Neural progenitor cell (in vitro differentiated cells): ENCODE results near the gene NARF. TPM values are rescaled to one million over a fixed set of nuclear protein-coding genes. Genes with fewer than 3 reads are reported as not detected.

ENCODE experiments used
- DNase-seq: peaks from one replicate; pipeline ENCODE4 v3.0.0-alpha.2; 2016; ENCODE audit warnings: low spot score
- H2AFZ ChIP-seq: fragments of 200-600 bp; sonication (generic); replicated peaks from 2 replicates; pipeline ENCODE4 v1.6.1; 2016; ENCODE audit warnings: antibody characterized with exemption
- H3F3A ChIP-seq: fragments of 200-600 bp; sonication (generic); 2 replicates; pipeline ENCODE4 v1.6.1; 2016; ENCODE audit warnings: antibody characterized with exemption, low read depth
- H3K27ac ChIP-seq: fragments of 200-600 bp; sonication (generic); 2 replicates; pipeline ENCODE4 v1.5.1; 2016; ENCODE audit warnings: mild to moderate bottlenecking
- H3K27me3 ChIP-seq: fragments of 200-600 bp; sonication (generic); 2 replicates; pipeline ENCODE4 v1.6.1; 2016; ENCODE audit warnings: mild to moderate bottlenecking, moderate library complexity
- H3K36me3 ChIP-seq: fragments of 200-600 bp; sonication (generic); 2 replicates; pipeline ENCODE4 v1.5.1; 2016
- H3K4me1 ChIP-seq: fragments of 200-600 bp; sonication (generic); 2 replicates; pipeline ENCODE4 v1.6.1; 2016; ENCODE audit warnings: mixed run types
- H3K4me2 ChIP-seq: fragments of 200-600 bp; sonication (generic); 2 replicates; pipeline ENCODE4 v1.6.1; 2016
- H3K4me3 ChIP-seq: fragments of 200-600 bp; sonication (generic); 2 replicates; pipeline ENCODE4 v1.5.1; 2016
- H3K79me2 ChIP-seq: fragments of 200-600 bp; sonication (generic); 2 replicates; pipeline ENCODE4 v1.6.1; 2016; ENCODE audit warnings: low read depth
- H3K9ac ChIP-seq: fragments of 200-600 bp; sonication (generic); 2 replicates; pipeline ENCODE4 v1.6.1; 2016
- H3K9me3 ChIP-seq: fragments of 200-600 bp; sonication (generic); 2 replicates; pipeline ENCODE4 v1.5.1; 2016; ENCODE audit warnings: low read depth
- H4K20me1 ChIP-seq: fragments of 200-600 bp; sonication (generic); 2 replicates; pipeline ENCODE4 v1.6.1; 2016; ENCODE audit warnings: low read depth
- H3K27ac Mint-ChIP-seq: 3 replicates; pipeline ENCODE4 v1.8.0; 2021; ENCODE audit warnings: mixed read lengths
- H3K27me3 Mint-ChIP-seq: 2 replicates; pipeline ENCODE4 v1.8.0; 2022; ENCODE audit warnings: low read depth, mild to moderate bottlenecking, inconsistent platforms, moderate library complexity, mixed read lengths; ENCODE audit not compliant: insufficient read depth
- H3K36me3 Mint-ChIP-seq: 3 replicates; pipeline ENCODE4 v1.8.0; 2021; ENCODE audit warnings: mixed read lengths
- H3K4me1 Mint-ChIP-seq: 3 replicates; pipeline ENCODE4 v1.8.0; 2021; ENCODE audit warnings: mixed read lengths
- H3K4me3 Mint-ChIP-seq: 3 replicates; pipeline ENCODE4 v1.8.0; 2021; ENCODE audit warnings: mild to moderate bottlenecking, moderate library complexity, mixed read lengths
- H3K9me3 Mint-ChIP-seq: 3 replicates; pipeline ENCODE4 v1.8.0; 2020; ENCODE audit warnings: mixed read lengths
- CTCF ChIP-seq: fragments of 200-600 bp; sonication (generic); IDR thresholded peaks from 2 replicates; pipeline ENCODE4 v1.5.1; 2017; ENCODE audit warnings: antibody characterized with exemption, mild to moderate bottlenecking
- EZH2 ChIP-seq: fragments of 200-600 bp; sonication (generic); IDR thresholded peaks from 2 replicates; pipeline ENCODE4 v1.6.1; 2017; ENCODE audit warnings: antibody characterized with exemption, mild to moderate bottlenecking, moderate library complexity
- EZH2phosphoT487 ChIP-seq: fragments of 200-600 bp; sonication (generic); IDR thresholded peaks from 2 replicates; pipeline ENCODE4 v1.6.1; 2017; ENCODE audit warnings: antibody characterized with exemption
- total RNA-seq: library from RNA; depleted of rRNA; stranded (reverse); fragments of >200 nt; gene quantifications from 2 replicates; pipeline ENCODE4 v1.2.3, GENCODE V29; 2015; ENCODE audit warnings: low replicate concordance

Gene NARF
- total RNA-seq, 1 donor from 2014 or later: 166 TPM

GRCh38 chr17:82438401-82439193 lies 19.9 kb upstream of the NARF start:
- no peaks in the 10 kb centered on the region for H3K4me1 ChIP-seq
- peaks cover 7% of the 10 kb centered on the region for H3K4me1 Mint-ChIP-seq
- no peaks in the 10 kb centered on the region for H3K36me3 ChIP-seq
- no peak overlapping the region for H3K27ac ChIP-seq
- H3F3A ChIP-seq: peaks cover 4% of the 10 kb centered on the region
- H3K9ac ChIP-seq: no peak overlapping the region
- DNase-seq: no peak
- H3K27me3 Mint-ChIP-seq: peaks cover 6% of the 10 kb centered on the region
- H3K9me3 Mint-ChIP-seq: no peaks in the 10 kb centered on the region
- H3K79me2 ChIP-seq: no peaks in the 10 kb centered on the region
- H3K4me3 Mint-ChIP-seq: no peak overlapping the region
- no peaks in the 10 kb centered on the region for H4K20me1 ChIP-seq
- H3K36me3 Mint-ChIP-seq: peaks cover 4% of the 10 kb centered on the region
- no peaks in the 10 kb centered on the region for H3K9me3 ChIP-seq
- H3K4me3 ChIP-seq: no peak overlapping the region
- TF ChIP-seq CTCF: no peak
- no peak for TF ChIP-seq EZH2
- no peak for TF ChIP-seq EZH2phosphoT487
- no peak overlapping the region for H2AFZ ChIP-seq
- H3K4me2 ChIP-seq: no peak overlapping the region
- H3K27me3 ChIP-seq: no peaks in the 10 kb centered on the region
- H3K27ac Mint-ChIP-seq: no peak overlapping the region

- DNase-seq: no peak
- Histone ChIP-seq H3K36me3 (no peaks in the 10 kb centered on the region), H2AFZ (no peak overlapping the region), H3K27me3 (no peaks in the 10 kb centered on the region), H3K9me3 (no peaks in the 10 kb centered on the region), H3K27ac (no peak overlapping the region), H3F3A (peaks cover 4% of the 10 kb centered on the region), H3K9ac (no peak overlapping the region), H3K4me3 (no peak overlapping the region), H3K79me2 (no peaks in the 10 kb centered on the region), H3K4me1 (no peaks in the 10 kb centered on the region), H4K20me1 (no peaks in the 10 kb centered on the region), H3K4me2 (no peak overlapping the region)
- Mint-ChIP-seq H3K9me3 (no peaks in the 10 kb centered on the region), H3K27me3 (peaks cover 6% of the 10 kb centered on the region), H3K36me3 (peaks cover 4% of the 10 kb centered on the region), H3K4me3 (no peak overlapping the region), H3K4me1 (peaks cover 7% of the 10 kb centered on the region), H3K27ac (no peak overlapping the region)
- TF ChIP-seq CTCF: no peak
- no peak for TF ChIP-seq EZH2
- no peak for TF ChIP-seq EZH2phosphoT487
Measured at GRCh38 chr17:82439194-82439828, 19.2 kb upstream of the NARF start.

- no peak overlapping the region for H3K27ac ChIP-seq
- DNase-seq: no peak
- no peak overlapping the region for H3K4me3 Mint-ChIP-seq
Measured at GRCh38 chr17:82439829-82440365, 18.6 kb upstream of the NARF start.

More at GRCh38 chr17:82439829-82440365, 18.6 kb upstream of the NARF start:
- H2AFZ ChIP-seq: no peak overlapping the region
- no peaks in the 10 kb centered on the region for H3K4me1 ChIP-seq
- no peaks in the 10 kb centered on the region for H3K79me2 ChIP-seq
- Mint-ChIP-seq H3K36me3 (peaks cover 4% of the 10 kb centered on the region), H3K4me1 (peaks cover 7% of the 10 kb centered on the region), H3K9me3 (no peaks in the 10 kb centered on the region), H3K27ac (no peak overlapping the region), H3K27me3 (peaks cover 6% of the 10 kb centered on the region)
- no peaks in the 10 kb centered on the region for H3K27me3 ChIP-seq
- H3K36me3 ChIP-seq: no peaks in the 10 kb centered on the region
- TF ChIP-seq EZH2phosphoT487: no peak
- no peak overlapping the region for H3K9ac ChIP-seq
- H3K9me3 ChIP-seq: no peaks in the 10 kb centered on the region
- H3K4me2 ChIP-seq: no peak overlapping the region
- peaks cover 4% of the 10 kb centered on the region for H3F3A ChIP-seq
- H3K4me3 ChIP-seq: no peak overlapping the region
- H4K20me1 ChIP-seq: no peaks in the 10 kb centered on the region
